H1 (cell line): ENCODE results near the gene RAB14. TPM values are rescaled to one million over a fixed set of nuclear protein-coding genes. Genes with fewer than 3 reads are reported as not detected.

Experiments
- CTCF ChIA-PET: fragments of 300-600 bp; sonication (Branson Sonifier 250); formaldehyde crosslinking; loops from one replicate; lab custom pipeline; 2021; ENCODE audit not compliant: partially characterized antibody; lab: Charles Lee
- POLR2A ChIA-PET: fragments of 300-600 bp; sonication (Branson Sonifier 250); formaldehyde crosslinking; loops from one replicate; lab custom pipeline; 2021; ENCODE audit warnings: inconsistent platforms; ENCODE audit not compliant: partially characterized antibody; lab: Charles Lee
- DNase-seq, 2 experiments: peaks; one replicate each; pipeline versions ENCODE4 v3.0.0 to v3.0.0-alpha.2; 2010 to 2022; ENCODE audit warnings: low spot score in 2 of 2, low read depth in 1 of 2, mixed read lengths in 1 of 2
- FAIRE-seq: peaks from 2 replicates; lab custom pipeline; 2011; peaks lifted over from hg19 to GRCh38; lab: Jason Lieb, UNC
- H2AFZ ChIP-seq: 2 replicates; pipeline ENCODE4 v1.8.1; 2012; ENCODE audit warnings: low read length, inconsistent platforms
- H2AK5ac ChIP-seq: 2 replicates; pipeline ENCODE4 v1.6.1; 2013; ENCODE audit warnings: low read depth, low read length
- H2BK120ac ChIP-seq: replicated peaks from 2 replicates; pipeline ENCODE3; 2013; ENCODE audit warnings: low read depth, low read length, inconsistent platforms
- H2BK12ac ChIP-seq: 2 replicates; pipeline ENCODE4 v1.6.1; 2013; ENCODE audit warnings: low read depth, low read length
- H2BK15ac ChIP-seq: 2 replicates; pipeline ENCODE4 v1.6.1; 2013; ENCODE audit warnings: low read length
- H2BK20ac ChIP-seq: 2 replicates; pipeline ENCODE4 v1.6.1; 2013; ENCODE audit warnings: low read length
- H2BK5ac ChIP-seq: 2 replicates; pipeline ENCODE4 v1.6.1; 2013; ENCODE audit warnings: low read depth, low read length
- H3K14ac ChIP-seq: 2 replicates; pipeline ENCODE4 v1.6.1; 2013; ENCODE audit warnings: inconsistent platforms; ENCODE audit not compliant: insufficient read length
- H3K18ac ChIP-seq: 2 replicates; pipeline ENCODE4 v1.6.1; 2013; ENCODE audit warnings: low read length; ENCODE audit errors: extremely low read depth
- H3K23ac ChIP-seq: 2 replicates; pipeline ENCODE4 v1.6.1; 2013; ENCODE audit warnings: inconsistent platforms; ENCODE audit not compliant: insufficient read length
- H3K23me2 ChIP-seq: 2 replicates; pipeline ENCODE4 v1.6.1; 2013; ENCODE audit warnings: low read depth, low read length
- H3K27ac ChIP-seq: 2 replicates; pipeline ENCODE4 v1.6.1; 2011; ENCODE audit warnings: low read depth, low read length, inconsistent platforms
- H3K27me3 ChIP-seq, 4 experiments: replicated peaks in 1 of 4; 1 replicate in 1 of 4; 2 replicates in 3 of 4; pipeline versions ENCODE4 v1.6.1 to v1.8.1; 2011 to 2013; ENCODE audit warnings: low read length in 3 of 4, mild to moderate bottlenecking in 3 of 4, inconsistent platforms in 2 of 4, mixed read lengths in 2 of 4, moderate library complexity in 1 of 4; ENCODE audit not compliant: control insufficient read depth in 3 of 4, insufficient read depth in 3 of 4; ENCODE audit errors: extremely low read depth in 1 of 4
- H3K36me3 ChIP-seq, 4 experiments: 2 replicates each; pipeline versions ENCODE4 v1.6.1 to v1.8.1; 2011 to 2013; ENCODE audit warnings: mild to moderate bottlenecking in 4 of 4, low read length in 3 of 4, moderate library complexity in 2 of 4, control low read depth in 1 of 4, inconsistent platforms in 1 of 4; ENCODE audit not compliant: insufficient read depth in 4 of 4, control insufficient read depth in 2 of 4
- H3K4ac ChIP-seq: replicated peaks from 2 replicates; pipeline ENCODE3; 2013; ENCODE audit warnings: low read length, low read depth, mixed read lengths, inconsistent platforms; ENCODE audit not compliant: insufficient read length
- H3K4me1 ChIP-seq, 4 experiments: replicated peaks in 1 of 4; 1 replicate in 1 of 4; 2 replicates in 3 of 4; pipeline versions ENCODE4 v1.6.1 to v1.8.1; 2011 to 2013; ENCODE audit warnings: low read length in 3 of 4, inconsistent platforms in 2 of 4, mixed read lengths in 1 of 4; ENCODE audit not compliant: insufficient read depth in 4 of 4, control insufficient read depth in 3 of 4
- H3K4me2 ChIP-seq, 2 experiments: 2 replicates each; pipeline versions ENCODE4 v1.6.1 to v1.8.1; 2011 to 2013; ENCODE audit warnings: low read depth in 2 of 2, low read length in 2 of 2, control low read depth in 1 of 2, inconsistent platforms in 1 of 2, mild to moderate bottlenecking in 1 of 2; ENCODE audit not compliant: insufficient read depth in 1 of 2
- H3K4me3 ChIP-seq, 4 experiments: fragments of 200-600, 300-600 bp in 1 of 4; sonication (generic), shearing (Covaris generic), sonication (Bioruptor Twin) in 1 of 4; 2 replicates each; pipeline versions ENCODE4 v1.5.1 to v1.8.1; 2011 to 2016; ENCODE audit warnings: low read length in 4 of 4, low read depth in 3 of 4, control low read depth in 2 of 4, inconsistent platforms in 2 of 4, mild to moderate bottlenecking in 2 of 4, mixed read lengths in 1 of 4, moderate library complexity in 1 of 4; ENCODE audit not compliant: insufficient read depth in 2 of 4; ENCODE audit errors: extremely low read depth in 1 of 4
- H3K56ac ChIP-seq: replicated peaks from 2 replicates; pipeline ENCODE3; 2013; ENCODE audit warnings: low read depth, mild to moderate bottlenecking, mixed read lengths, low read length, inconsistent platforms; ENCODE audit not compliant: insufficient read length
- H3K79me1 ChIP-seq: 2 replicates; pipeline ENCODE4 v1.6.1; 2013; ENCODE audit warnings: low read depth, low read length, control low read depth
- H3K79me2 ChIP-seq, 2 experiments: 2 replicates each; pipeline versions ENCODE4 v1.6.1 to v1.8.1; 2012 to 2013; ENCODE audit warnings: low read length in 2 of 2, mild to moderate bottlenecking in 2 of 2, inconsistent platforms in 1 of 2; ENCODE audit not compliant: insufficient read depth in 2 of 2, control insufficient read depth in 1 of 2
- H3K9ac ChIP-seq, 4 experiments: replicated peaks in 1 of 4; 1 replicate in 1 of 4; 2 replicates in 3 of 4; pipeline versions ENCODE4 v1.6.1 to v1.8.1; 2011 to 2013; ENCODE audit warnings: low read depth in 3 of 4, low read length in 3 of 4, control low read depth in 2 of 4, mild to moderate bottlenecking in 2 of 4, moderate library complexity in 2 of 4, inconsistent platforms in 1 of 4; ENCODE audit errors: extremely low read depth in 1 of 4
- H3K9me3 ChIP-seq, 2 experiments: 2 replicates each; pipeline versions ENCODE4 v1.6.1 to v1.8.1; 2012 to 2013; ENCODE audit warnings: mild to moderate bottlenecking in 2 of 2, moderate library complexity in 2 of 2, control low read depth in 1 of 2, inconsistent platforms in 1 of 2, low read depth in 1 of 2, low read length in 1 of 2, mixed read lengths in 1 of 2; ENCODE audit not compliant: insufficient read depth in 2 of 2
- H4K20me1 ChIP-seq, 2 experiments: replicated peaks in 1 of 2; 2 replicates each; pipeline versions ENCODE3 to v1.8.1; 2011 to 2013; ENCODE audit warnings: inconsistent platforms in 2 of 2, low read length in 2 of 2, mild to moderate bottlenecking in 1 of 2; ENCODE audit not compliant: insufficient read depth in 2 of 2, control insufficient read depth in 1 of 2
- H4K5ac ChIP-seq: 2 replicates; pipeline ENCODE4 v1.6.1; 2013; ENCODE audit warnings: low read length, low read depth, mixed read lengths, inconsistent platforms; ENCODE audit not compliant: insufficient read length
- H4K8ac ChIP-seq: 2 replicates; pipeline ENCODE4 v1.8.0; 2013; ENCODE audit warnings: mild to moderate bottlenecking, moderate library complexity, low read length, inconsistent platforms; ENCODE audit not compliant: insufficient read depth; ENCODE audit errors: extremely low read depth
- H4K91ac ChIP-seq: replicated peaks from 2 replicates; pipeline ENCODE3; 2013; ENCODE audit warnings: low read length, mixed read lengths, inconsistent platforms; ENCODE audit not compliant: insufficient read length
- GTF2F1 ChIP-seq: IDR thresholded peaks from 2 replicates; pipeline ENCODE4 v1.6.1; 2012; ENCODE audit warnings: low read depth, low read length, improper control_type of control experiment, borderline replicate concordance
- JUND ChIP-seq: IDR thresholded peaks from 2 replicates; pipeline ENCODE4 v1.6.1; 2011; ENCODE audit warnings: mild to moderate bottlenecking, improper control_type of control experiment, low read length
- MAFK ChIP-seq: IDR thresholded peaks from 2 replicates; pipeline ENCODE4 v1.6.1; 2012; ENCODE audit warnings: low read depth, mild to moderate bottlenecking, improper control_type of control experiment, low read length
- NRF1 ChIP-seq: IDR thresholded peaks from 2 replicates; pipeline ENCODE4 v1.6.1; 2011; ENCODE audit warnings: mild to moderate bottlenecking, low read depth, low read length, improper control_type of control experiment
- RXRA ChIP-seq: IDR thresholded peaks from 2 replicates; pipeline ENCODE4 v1.6.1; 2011; ENCODE audit warnings: low read depth, mild to moderate bottlenecking, low read length, moderate library complexity; ENCODE audit not compliant: insufficient read depth
- SRF ChIP-seq: IDR thresholded peaks from 2 replicates; pipeline ENCODE4 v1.6.1; 2011; ENCODE audit warnings: mild to moderate bottlenecking, low read depth, low read length, moderate library complexity
- TBP ChIP-seq: IDR thresholded peaks from 2 replicates; pipeline ENCODE4 v1.6.1; 2011; ENCODE audit warnings: low read depth, low read length, improper control_type of control experiment
- WGBS, 2 experiments: shearing (Covaris generic) in 1 of 2; methylation state at CpG; one replicate each; pipeline versions ENCODE4 v1.1.6 to v1.1.7; 2013 to 2015; ENCODE audit warnings: low lambda C conversion rate in 2 of 2, mixed read lengths in 2 of 2, inconsistent platforms in 1 of 2, low coverage in 1 of 2, missing lambda C conversion rate in 1 of 2; ENCODE audit not compliant: insufficient replicate concordance in 2 of 2, insufficient coverage in 1 of 2, insufficient read length in 1 of 2; ENCODE audit errors: extremely low coverage in 1 of 2, missing lambda C conversion rate in 1 of 2; 5-methylcytosine and 5-hydroxymethylcytosine counted together
- polyA plus RNA-seq, 7 experiments: library from polyadenylated mRNA; depleted of rRNA in 3 of 7; stranded (reverse) in 5 of 7; unstranded in 2 of 7; fragments of >200 nt in 5 of 7; fragments of 200-250 nt in 2 of 7; gene quantifications; 1 replicate in 5 of 7; 2 replicates in 1 of 7; 4 replicates in 1 of 7; pipeline versions ENCODE4 v1.2.1 to v1.2.3, GENCODE V29; 2011 to 2013; ENCODE audit warnings: missing spikeins in 2 of 7, mixed read lengths in 2 of 7
- total RNA-seq: library from RNA; stranded (reverse); fragmentation: NEBNext Ultra II Directional; extraction: Animal tissue kit (Norgen Biotek cat#: 25700); gene quantifications from 2 replicates; pipeline ENCODE4 v1.2.1, GENCODE V29; 2021

RAB14 gene
- total and polyA plus RNA-seq, 2 of the 8 experiments (the other 6 are each of a cell fraction or from before 2014, with no cell fraction given), result 9.1 to 44.8 TPM

DNA sequence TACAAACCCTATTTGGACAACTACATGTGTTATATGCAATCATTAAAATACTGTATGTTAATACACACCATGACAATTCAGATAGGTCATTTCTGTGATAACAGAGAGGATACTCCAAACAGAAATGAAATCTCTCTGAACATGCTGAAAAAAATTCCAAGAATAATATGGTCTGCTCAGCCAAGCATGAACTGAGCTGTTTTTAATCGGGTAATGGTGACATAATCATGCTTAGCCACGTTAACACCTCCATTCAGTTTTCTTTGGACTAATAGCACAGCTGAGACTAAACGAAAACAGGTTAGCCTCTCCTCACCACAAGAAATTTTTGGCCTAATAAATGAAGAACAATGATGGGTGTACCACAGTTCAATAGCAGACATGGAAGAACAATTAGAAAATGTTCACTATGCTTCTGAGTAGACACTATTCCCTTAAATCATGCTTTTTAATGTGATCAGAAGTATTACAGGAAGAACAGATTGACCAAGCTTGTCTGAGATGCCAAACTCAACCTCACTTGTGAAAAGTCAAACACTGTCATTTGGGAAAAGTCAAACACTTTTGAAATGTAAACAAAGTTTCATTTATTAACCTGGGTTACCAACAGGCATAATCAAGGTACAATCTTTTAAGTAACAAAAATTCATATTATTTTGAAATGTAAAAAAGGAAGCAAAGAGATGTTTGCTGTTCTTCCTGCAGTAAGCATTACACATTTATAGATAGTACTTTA, 19.4 kb downstream of the RAB14 start:
- H2BK120ac ChIP-seq, result no peak overlapping the region
- H2BK20ac ChIP-seq, result no peak overlapping the region
- no peak overlapping the region for H2BK5ac ChIP-seq
- no peaks in the 10 kb centered on the region for H3K9me3 ChIP-seq
- H2BK15ac ChIP-seq, result no peak overlapping the region
- H3K27ac ChIP-seq, result no peak overlapping the region
- H3K4me1 ChIP-seq, result no peaks in the 10 kb centered on the region
- H4K20me1 ChIP-seq, result peaks cover 0 to 3% of the 10 kb centered on the region in 2 experiments
- H3K79me1 ChIP-seq, result no peaks in the 10 kb centered on the region
- no peaks in the 10 kb centered on the region for H3K23me2 ChIP-seq
- H3K23ac ChIP-seq, result no peak overlapping the region
- POLR2A ChIA-PET, result no interaction called here
- no peak overlapping the region for H3K18ac ChIP-seq
- H3K14ac ChIP-seq, result no peak overlapping the region
- H3K9ac ChIP-seq, result no peak overlapping the region
- H3K79me2 ChIP-seq, result no peaks in the 10 kb centered on the region
- H3K4me3 ChIP-seq, result no peak overlapping the region
- no peak for FAIRE-seq
- H4K91ac ChIP-seq, result no peak overlapping the region
- TF ChIP-seq TBP, result no peak
- TF ChIP-seq GTF2F1, result no peak
- no peak for TF ChIP-seq NRF1
- TF ChIP-seq RXRA, result no peak
- no peak for TF ChIP-seq MAFK
- TF ChIP-seq SRF, result no peak
- no peak for TF ChIP-seq JUND
- no peak overlapping the region for H4K5ac ChIP-seq
- WGBS, 2 experiments, result 94% methylated on average over 3 of the region's 3 CpGs; no CpG with 5 or more reads in 1 of the 2 experiments
- no peak overlapping the region for H2AK5ac ChIP-seq
- H3K27me3 ChIP-seq, result no peaks in the 10 kb centered on the region
- H2AFZ ChIP-seq, result no peak overlapping the region
- no peak overlapping the region for H3K56ac ChIP-seq
- H3K4ac ChIP-seq, result no peak overlapping the region
- peaks cover 0 to 38% (median 4%) of the 10 kb centered on the region in 4 experiments; a peak in 4 of 8 replicates for H3K36me3 ChIP-seq
- DNase-seq, result no peak
- H4K8ac ChIP-seq, result no peak overlapping the region
- H3K4me2 ChIP-seq, result no peak overlapping the region
- no peak overlapping the region for H2BK12ac ChIP-seq
- CTCF ChIA-PET, result interaction anchor here (0.8 kb wide), 1 partner anchor 13 kb away, joined by 3 read pairs; no protein-coding TSS in a partner anchor
